D721Med (cell line): ENCODE measurements around the gene XYLT1.

Experiments
- DNase-seq: peaks from one replicate; pipeline ENCODE4 v3.0.0; 2011; ENCODE audit warnings: low spot score; ENCODE audit not compliant: insufficient read length
- FAIRE-seq: peaks from 2 replicates; lab custom pipeline; 2011; peaks lifted over from hg19 to GRCh38; lab: Jason Lieb, UNC
- CTCF ChIP-seq: IDR thresholded peaks from 2 replicates; pipeline ENCODE4 v1.5.1; 2012; ENCODE audit warnings: mild to moderate bottlenecking, control low read depth; ENCODE audit not compliant: insufficient read depth; ENCODE audit errors: missing control alignments

The XYLT1 gene

GRCh38 chr16:17276610-17277009 is 194.2 kb downstream of the XYLT1 start:
- no peak for TF ChIP-seq CTCF
- no peak for DNase-seq
- FAIRE-seq, result no peak

GRCh38 chr16:17276010-17276530 is 194.7 kb downstream of the XYLT1 start:
- no peak for DNase-seq
- FAIRE-seq, result no peak
- TF ChIP-seq CTCF, result no peak

DNA sequence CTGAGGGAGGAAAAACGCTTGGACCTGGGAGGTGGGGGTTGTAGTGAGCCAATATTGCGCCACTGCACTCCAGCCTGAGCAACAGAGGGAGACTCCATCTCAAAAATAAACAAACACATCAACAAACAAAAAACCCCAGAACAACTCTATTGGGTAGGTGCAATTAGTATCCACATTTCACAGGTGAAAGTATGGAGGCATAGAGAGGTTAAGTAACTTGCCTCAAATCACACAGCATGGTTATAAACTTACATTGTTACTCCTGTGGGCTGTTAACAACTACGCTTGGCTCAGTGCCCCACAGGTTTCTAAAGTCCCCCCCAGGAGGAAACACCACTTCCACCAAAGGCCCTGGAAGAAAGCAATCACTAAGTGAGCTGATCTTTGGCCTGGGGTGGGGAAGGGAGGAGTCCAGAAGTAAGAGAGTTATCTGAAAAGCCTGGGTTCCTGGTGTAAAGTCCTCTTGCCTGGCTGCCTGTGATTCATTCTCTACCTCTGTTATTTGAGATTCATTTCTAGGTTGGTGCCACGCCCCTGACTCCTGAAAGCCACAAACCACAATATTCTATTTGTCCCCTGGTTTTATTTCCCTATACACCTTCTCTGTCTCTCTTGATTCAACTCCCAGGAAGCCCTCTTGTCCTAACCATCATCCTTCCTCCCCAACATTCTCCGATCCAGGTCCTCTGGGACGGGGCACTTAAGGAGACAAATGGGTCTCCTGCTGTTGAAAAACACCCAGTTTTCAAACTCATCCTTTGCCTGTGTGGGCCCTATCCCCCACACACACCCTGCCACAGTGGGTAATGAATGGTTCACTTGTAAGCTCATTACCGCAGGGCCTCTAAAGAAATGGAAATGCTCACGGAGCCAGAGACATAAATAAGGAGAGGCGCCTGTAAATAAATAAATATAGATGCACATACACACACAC is 195.4 kb downstream of the XYLT1 start:
- DNase-seq, result no peak
- TF ChIP-seq CTCF, result no peak
- FAIRE-seq, result no peak

DNA sequence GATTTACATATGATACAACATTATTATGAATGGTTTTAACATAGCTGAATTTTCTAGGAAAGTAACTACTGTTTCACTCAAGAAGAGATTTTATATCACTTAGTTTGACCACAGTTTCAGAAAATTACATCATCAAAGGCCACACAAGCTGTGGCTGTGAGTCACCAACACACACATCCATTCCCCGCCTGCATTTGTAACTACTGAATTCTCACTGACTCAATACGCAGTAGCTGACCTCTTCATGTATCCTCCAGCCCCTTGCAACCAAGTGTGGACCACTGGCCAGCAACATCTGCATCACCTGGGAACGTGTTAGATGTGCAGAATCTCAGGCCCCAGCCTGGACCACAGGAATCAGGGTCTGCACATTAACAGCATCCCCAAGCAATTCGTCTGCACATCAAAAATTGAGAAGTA is 197.6 kb downstream of the XYLT1 start:
- no peak for TF ChIP-seq CTCF
- DNase-seq (no peak), FAIRE-seq (no peak)

- no peak for DNase-seq
- TF ChIP-seq CTCF, result no peak
- no peak for FAIRE-seq
Observed at GRCh38 chr16:17272716-17273115, 198.0 kb downstream of the XYLT1 start.

- no peak for FAIRE-seq
- no peak for DNase-seq
- no peak for TF ChIP-seq CTCF
Observed at GRCh38 chr16:17271687-17272086, 199.1 kb downstream of the XYLT1 start.

- DNase-seq, result no peak
- TF ChIP-seq CTCF, result no peak
- no peak for FAIRE-seq
Observed at GRCh38 chr16:17270683-17271109, 200.1 kb downstream of the XYLT1 start.
